Stomach smooth muscle (tissue), 2 donors: Measurements from ENCODE around the gene RENBP.
"Not testable (repeated sequence)": the region's sequence is repeated elsewhere in the genome, so short reads cannot be mapped to it uniquely, and the experiment has no call there.

Experiments used
- H3K27ac ChIP-seq: one replicate; pipeline ENCODE4 v1.7.0; 2013; ENCODE audit warnings: mild to moderate bottlenecking, low read length, inconsistent platforms
- H3K27me3 ChIP-seq, 2 donors: one replicate each; pipeline ENCODE4 v1.7.0; 2013; ENCODE audit warnings: low read length in 2 of 2; ENCODE audit not compliant: insufficient read depth in 2 of 2, control insufficient read depth in 1 of 2
- H3K36me3 ChIP-seq, 2 donors: one replicate each; pipeline ENCODE4 v1.7.0; 2013; ENCODE audit warnings: low read length in 2 of 2; ENCODE audit not compliant: control insufficient read depth in 2 of 2, insufficient read depth in 2 of 2
- H3K4me1 ChIP-seq: one replicate; pipeline ENCODE4 v1.7.0; 2013; ENCODE audit warnings: low read length; ENCODE audit not compliant: control insufficient read depth, insufficient read depth
- H3K4me3 ChIP-seq, 2 donors: one replicate each; pipeline ENCODE4 v1.7.0; 2013; ENCODE audit warnings: low read length in 2 of 2
- H3K9ac ChIP-seq, 2 donors: one replicate each; pipeline ENCODE4 v1.7.0; 2013; ENCODE audit warnings: low read length in 2 of 2, mild to moderate bottlenecking in 1 of 2
- H3K9me3 ChIP-seq, 2 donors: one replicate each; pipeline ENCODE4 v1.7.0; 2013; ENCODE audit warnings: low read length in 2 of 2; ENCODE audit not compliant: control insufficient read depth in 2 of 2
- donor health status: healthy.
- donor health status: Pancreatic carcinoma.

The RENBP gene

GRCh38 chrX:153981231-153981630, 36.8 kb upstream of the RENBP start:
- H3K4me1 ChIP-seq, result peaks cover 5% of the 10 kb centered on the region

GRCh38 chrX:153980394-153980793, 36.0 kb upstream of the RENBP start:
- H3K9ac ChIP-seq, H3K9me3 ChIP-seq, H3K4me3 ChIP-seq, H3K27me3 ChIP-seq, H3K4me1 ChIP-seq, H3K27ac ChIP-seq, H3K36me3 ChIP-seq: not testable (repeated sequence)

More at GRCh38 chrX:153981231-153981630, 36.8 kb upstream of the RENBP start:
- Histone ChIP-seq H3K27ac (no peak overlapping the region), H3K27me3 (peaks cover 0 to 6% of the 10 kb centered on the region in 2 donors), H3K4me3 (no peak overlapping the region), H3K36me3 (no peaks in the 10 kb centered on the region), H3K9ac (no peak overlapping the region), H3K9me3 (no peaks in the 10 kb centered on the region)

GRCh38 chrX:153974726-153975286, 30.4 kb upstream of the RENBP start:
- Histone ChIP-seq H3K9ac (no peak overlapping the region), H3K27me3 (peaks cover 0 to 3% of the 10 kb centered on the region in 2 donors), H3K27ac (peak overlapping the region; percentile 80), H3K36me3 (no peaks in the 10 kb centered on the region), H3K4me1 (peaks cover 18% of the 10 kb centered on the region), H3K4me3 (no peak overlapping the region), H3K9me3 (no peaks in the 10 kb centered on the region)

GRCh38 chrX:153974003-153974725, 29.7 kb upstream of the RENBP start:
- Histone ChIP-seq H3K9me3 (no peaks in the 10 kb centered on the region), H3K4me3 (peak overlapping the region in 1 of 2 donors; percentile 96), H3K9ac (peak overlapping the region; percentile 60 to 76), H3K36me3 (no peaks in the 10 kb centered on the region), H3K27ac (peak overlapping the region; percentile 80), H3K4me1 (peaks cover 23% of the 10 kb centered on the region), H3K27me3 (peaks cover 0 to 3% of the 10 kb centered on the region in 2 donors)

GRCh38 chrX:153973127-153974002, 28.9 kb upstream of the RENBP start:
- Histone ChIP-seq H3K4me3 (peak overlapping the region; percentile 16 to 96), H3K27me3 (peaks cover 0 to 3% of the 10 kb centered on the region in 2 donors), H3K27ac (peak overlapping the region; percentile 80), H3K4me1 (peaks cover 30% of the 10 kb centered on the region), H3K9me3 (no peaks in the 10 kb centered on the region), H3K36me3 (no peaks in the 10 kb centered on the region), H3K9ac (peak overlapping the region; percentile 60 to 76)

- Histone ChIP-seq H3K4me1 (peaks cover 39% of the 10 kb centered on the region), H3K36me3 (no peaks in the 10 kb centered on the region), H3K27me3 (peaks cover 0 to 7% of the 10 kb centered on the region in 2 donors), H3K27ac (peak within 1 kb of the TSS; percentile 99), H3K9ac (peak within 1 kb of the TSS; percentile 96 to 97), H3K4me3 (peak within 1 kb of the TSS; percentile 70 to 96), H3K9me3 (no peaks in the 10 kb centered on the region)
Measured at GRCh38 chrX:153972368-153973126, 28.1 kb upstream of the RENBP start, which contains the start of gene TMEM187. Gene TMEM187 (plus strand): TSS chrX:153972754. CDS start chrX:153982063, 9,309 bp downstream.

GRCh38 chrX:153971450-153972367, 27.3 kb upstream of the RENBP start, which contains the start of gene HCFC1:
Gene HCFC1 (minus strand): TSS chrX:153971818. CDS start chrX:153970840, 978 bp downstream.
- H3K4me3 ChIP-seq, result peak within 1 kb of the TSS; percentile 70 to 96
- no peaks in the 10 kb centered on the region for H3K36me3 ChIP-seq
- peak within 1 kb of the TSS; percentile 99 for H3K27ac ChIP-seq
- no peaks in the 10 kb centered on the region for H3K9me3 ChIP-seq
- H3K27me3 ChIP-seq, result peaks cover 0 to 7% of the 10 kb centered on the region in 2 donors
- peaks cover 47% of the 10 kb centered on the region for H3K4me1 ChIP-seq
- H3K9ac ChIP-seq, result peak within 1 kb of the TSS; percentile 96 to 97

GRCh38 chrX:153971124-153971449, 26.6 kb upstream of the RENBP start:
- no peaks in the 10 kb centered on the region for H3K9me3 ChIP-seq
- peak overlapping the region; percentile 96 to 97 for H3K9ac ChIP-seq
- H3K27ac ChIP-seq, result peak overlapping the region; percentile 99
- H3K27me3 ChIP-seq, result peaks cover 0 to 7% of the 10 kb centered on the region in 2 donors
- H3K36me3 ChIP-seq, result no peaks in the 10 kb centered on the region
- peaks cover 53% of the 10 kb centered on the region for H3K4me1 ChIP-seq
- H3K4me3 ChIP-seq, result peak overlapping the region; percentile 70 to 96

GRCh38 chrX:153970357-153971123, 26.1 kb upstream of the RENBP start:
- Histone ChIP-seq H3K27me3 (peaks cover 0 to 7% of the 10 kb centered on the region in 2 donors), H3K9ac (peak overlapping the region; percentile 80 to 96), H3K4me3 (peak overlapping the region; percentile 70 to 96), H3K4me1 (peaks cover 59% of the 10 kb centered on the region), H3K36me3 (no peaks in the 10 kb centered on the region), H3K27ac (peak overlapping the region; percentile 99), H3K9me3 (no peaks in the 10 kb centered on the region)
